Measurements from ENCODE around the gene PDZRN4.

PDZRN4 gene

DNA sequence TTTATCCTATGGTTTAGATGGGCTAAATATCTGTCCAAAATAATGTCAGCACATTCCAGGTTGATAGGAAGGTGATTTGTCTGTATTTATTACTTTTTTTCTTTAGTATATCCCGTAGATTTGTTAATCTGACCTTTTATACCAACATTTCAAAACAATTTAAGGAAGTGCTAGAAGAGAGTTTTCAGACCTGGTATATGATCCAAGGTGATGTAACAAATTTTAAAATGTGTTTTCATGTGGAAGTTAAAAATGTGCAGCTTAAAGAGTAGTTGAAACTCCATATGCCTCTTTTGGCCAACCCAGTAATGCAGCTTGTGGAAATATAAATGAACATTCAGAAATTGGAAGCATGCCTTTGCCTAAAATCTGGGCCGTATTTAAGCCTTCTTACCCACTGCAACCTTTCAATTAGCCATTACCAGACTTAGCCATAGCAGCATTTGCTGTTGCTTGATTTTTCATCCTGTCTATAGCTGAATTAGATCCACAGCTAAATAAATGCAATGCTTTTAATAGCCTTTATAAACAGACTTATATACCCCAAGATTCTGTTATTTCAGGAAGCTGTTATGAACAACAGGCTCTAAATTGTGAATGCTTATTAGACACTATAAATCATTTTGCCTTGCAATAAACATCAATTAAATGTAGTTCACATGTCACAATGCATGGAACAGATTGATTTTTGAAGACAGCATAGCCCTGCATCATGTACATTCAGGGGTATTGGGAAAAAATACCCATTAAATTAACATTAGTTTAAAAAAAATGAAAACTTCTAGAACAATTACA, 271.2 kb downstream of the PDZRN4 start:
- no peak for DNase-seq (ENCODE audit: low read depth)

DNA sequence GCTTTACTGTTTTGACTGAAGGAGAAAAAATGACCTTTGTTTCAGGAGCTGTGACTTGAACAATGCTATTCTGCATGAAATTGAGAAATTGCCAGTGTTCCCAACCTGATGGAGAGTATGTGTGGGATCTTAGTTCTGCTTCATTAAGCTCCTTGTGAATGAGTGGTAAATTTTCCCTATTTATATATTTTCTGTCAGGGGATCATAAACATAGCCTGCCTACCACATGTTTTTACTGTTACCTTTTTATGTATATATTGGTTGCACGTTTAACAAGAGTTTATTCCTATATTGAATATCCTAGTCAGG, 271.7 kb downstream of the PDZRN4 start:
- no peak for DNase-seq (ENCODE audit: low read depth)

DNA sequence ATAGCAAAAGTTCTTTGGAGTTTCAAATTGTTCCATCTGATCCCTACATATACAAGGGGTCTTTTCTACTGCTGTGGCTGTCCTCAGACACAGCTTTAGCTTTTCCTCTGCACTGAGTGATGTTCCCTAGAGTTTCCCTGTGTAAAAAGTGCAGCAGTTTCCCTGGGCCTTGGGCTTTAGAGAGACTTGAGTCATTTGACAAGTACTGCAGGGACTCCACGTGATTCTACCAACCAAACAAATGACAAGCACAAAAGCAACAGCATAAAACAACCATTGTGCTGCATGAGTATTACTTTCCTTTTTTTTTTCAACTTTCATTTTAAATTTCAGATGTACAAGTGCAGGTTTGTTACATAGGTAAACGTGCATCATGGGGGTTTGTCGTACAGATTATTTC, 272.8 kb downstream of the PDZRN4 start:
- no peak for DNase-seq (ENCODE audit: low read depth)

DNA sequence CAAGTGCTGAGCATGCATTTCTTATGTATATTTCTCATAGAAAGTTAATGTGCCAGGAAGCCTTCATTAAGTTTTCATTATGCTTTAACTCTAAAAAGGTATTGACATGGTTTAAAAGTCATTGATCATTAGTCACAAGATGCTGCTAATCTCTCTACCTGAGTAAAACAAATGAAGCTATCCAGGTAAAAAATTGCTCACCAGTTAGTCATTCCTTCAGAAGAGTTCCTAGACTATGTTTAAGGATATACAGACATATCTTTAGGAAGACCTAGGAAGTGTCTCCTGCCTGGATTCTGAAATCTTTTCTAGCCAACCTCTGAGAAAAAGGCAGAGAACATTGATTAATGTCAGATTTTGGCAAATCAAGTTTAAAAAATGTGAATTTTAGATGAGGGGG, 274.2 kb downstream of the PDZRN4 start:
- DNase-seq (ENCODE audit: low read depth) = no peak

DNA sequence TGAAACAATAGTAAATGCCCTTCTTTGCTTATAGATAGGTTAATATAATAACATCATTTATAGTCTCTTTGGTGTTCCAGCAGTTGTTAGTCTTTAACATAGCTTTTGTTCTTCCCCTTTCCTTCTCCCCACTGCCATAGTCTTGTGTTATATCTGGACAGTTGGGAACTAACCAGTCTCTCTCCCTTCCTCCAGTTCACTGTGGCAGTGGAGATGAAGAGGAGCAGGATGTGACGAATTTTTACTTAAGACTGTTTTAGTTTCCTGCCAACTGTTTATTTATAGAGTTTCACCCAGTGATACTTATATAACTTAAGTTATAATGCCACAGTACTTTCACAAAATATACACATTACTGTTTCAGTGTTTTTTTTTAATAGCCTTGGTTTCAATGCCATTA, 277.4 kb downstream of the PDZRN4 start:
- DNase-seq (ENCODE audit: low read depth) = no peak

DNA sequence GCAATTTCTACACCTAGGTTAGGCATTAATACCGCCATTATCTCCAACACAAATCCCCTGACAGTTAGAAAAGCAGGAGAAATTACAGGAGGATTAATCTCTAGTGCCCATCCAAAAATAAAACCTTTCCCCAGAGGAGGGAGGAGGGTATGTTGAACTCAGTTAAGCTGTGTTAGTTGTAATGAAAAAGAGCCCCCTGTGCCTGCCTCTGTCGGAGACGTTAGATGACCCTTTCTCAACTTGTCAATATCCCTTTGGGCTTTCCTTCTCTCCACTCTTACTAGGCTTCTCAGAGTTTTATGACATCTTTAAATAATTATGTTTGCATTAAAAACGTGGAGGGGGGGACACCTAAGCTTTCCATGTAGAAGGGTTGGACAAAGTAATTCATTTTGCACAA, 278.2 kb downstream of the PDZRN4 start:
- no peak for DNase-seq (ENCODE audit: low read depth)

DNA sequence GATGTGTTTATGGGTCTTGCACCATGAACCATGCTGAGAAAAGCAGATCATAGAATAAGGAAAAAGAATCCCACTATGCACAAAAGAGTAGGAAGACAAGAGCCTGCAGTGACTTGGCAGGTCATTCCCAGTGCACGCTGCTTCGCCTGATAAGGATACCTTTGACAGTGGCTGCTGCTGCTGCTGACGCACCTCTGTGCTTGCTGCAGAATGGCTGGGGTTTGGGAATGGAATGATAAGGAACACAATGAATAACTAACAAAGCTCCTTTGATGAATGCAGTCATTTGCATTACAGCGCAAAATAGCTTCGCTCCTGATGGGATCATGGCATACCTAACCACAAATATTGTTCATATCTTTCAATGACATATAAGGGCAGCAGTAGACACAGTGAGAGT, 278.7 kb downstream of the PDZRN4 start:
- no peak for DNase-seq (ENCODE audit: low read depth)

DNA sequence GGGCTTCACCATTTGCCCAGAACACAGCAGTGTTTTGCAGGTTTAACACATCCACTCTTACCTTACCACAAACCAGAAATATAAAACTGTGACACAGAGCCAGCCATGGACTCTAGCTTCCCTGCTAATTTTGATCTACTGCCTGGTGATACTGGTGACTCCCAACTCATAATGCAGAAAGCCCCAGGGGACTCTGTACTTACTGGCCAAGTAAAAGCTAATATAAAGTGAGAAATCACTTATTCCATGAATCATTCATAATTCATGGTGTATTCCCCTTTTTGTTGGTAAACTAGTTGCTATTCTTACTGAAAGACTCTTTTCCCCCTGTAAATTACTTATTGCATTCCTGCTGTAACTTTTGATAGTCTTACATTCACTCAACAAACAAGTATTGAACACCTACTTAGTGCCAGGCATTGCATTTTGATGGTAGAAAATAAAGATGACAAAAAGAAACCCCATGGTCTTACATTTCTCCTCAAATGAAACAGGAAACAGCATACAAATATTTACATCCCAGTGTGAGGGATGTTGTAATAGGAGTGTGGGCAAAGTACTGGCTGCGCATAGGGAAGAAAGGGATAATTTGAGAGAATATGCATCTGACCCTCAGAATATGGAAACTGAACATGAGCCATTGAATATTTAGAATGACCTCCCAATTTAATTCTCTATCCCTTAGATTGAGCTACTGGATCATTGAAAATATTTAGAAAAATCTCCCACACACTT, 279.6 kb downstream of the PDZRN4 start:
- no peak for DNase-seq (ENCODE audit: low read depth)

DNA sequence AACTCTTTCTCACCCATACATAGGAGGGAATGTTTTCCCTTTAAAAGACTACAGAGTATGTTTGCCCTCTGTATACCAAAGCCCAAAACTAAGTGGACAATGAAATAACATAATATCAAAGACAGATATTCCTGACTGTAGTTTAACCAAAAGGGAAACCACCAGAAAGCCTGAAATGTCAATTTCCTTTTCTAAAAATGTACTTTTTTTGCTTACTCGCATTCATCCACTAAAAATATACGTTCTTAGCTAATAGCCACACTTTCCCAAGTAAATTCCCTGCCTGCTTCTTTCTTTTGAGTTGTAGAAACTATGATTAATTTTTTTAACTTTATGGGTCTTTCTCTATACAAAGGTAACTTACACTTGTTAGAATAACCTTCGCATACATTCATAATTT, 280.2 kb downstream of the PDZRN4 start:
- DNase-seq (ENCODE audit: low read depth) = no peak

DNA sequence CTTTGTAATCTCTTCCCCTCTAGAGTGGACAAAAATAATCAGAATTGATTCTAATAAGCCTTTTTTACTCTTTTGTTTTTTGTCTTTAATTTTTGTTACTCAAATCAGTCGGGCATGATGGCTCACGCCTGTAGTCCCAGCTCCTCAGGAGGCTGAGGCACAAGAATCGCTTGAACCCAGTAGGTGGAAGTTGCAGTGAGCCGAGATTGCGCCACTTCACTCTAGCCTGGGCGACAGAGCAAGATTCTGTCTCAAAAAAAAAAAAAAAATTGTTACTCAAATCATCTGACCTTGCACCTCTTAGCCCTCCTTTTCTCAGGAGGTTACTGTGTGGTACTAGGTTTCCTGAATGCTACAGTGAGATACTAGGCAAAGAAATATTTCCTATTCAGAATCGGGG, 280.6 kb downstream of the PDZRN4 start:
- DNase-seq (ENCODE audit: low read depth) = no peak

DNA sequence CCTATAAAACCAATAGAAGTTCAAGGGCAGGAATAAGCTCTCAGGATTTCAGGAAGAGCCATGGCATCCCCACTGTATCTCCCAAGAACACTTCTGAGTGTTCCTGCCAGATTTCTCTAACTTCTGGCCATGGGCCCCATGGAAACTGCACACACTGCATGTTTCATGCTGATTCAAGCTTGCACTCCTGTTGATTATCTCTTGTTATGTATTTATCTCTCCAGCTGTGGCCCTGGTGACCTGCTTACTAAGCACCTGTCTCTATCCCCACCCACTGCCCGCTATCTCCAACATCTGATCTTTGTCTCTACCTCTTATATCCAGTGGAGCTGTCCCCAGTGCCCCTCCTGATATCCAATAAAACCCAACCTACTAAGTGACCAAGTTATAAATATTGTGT, 285.3 kb downstream of the PDZRN4 start:
- no peak for DNase-seq (ENCODE audit: low read depth)

DNA sequence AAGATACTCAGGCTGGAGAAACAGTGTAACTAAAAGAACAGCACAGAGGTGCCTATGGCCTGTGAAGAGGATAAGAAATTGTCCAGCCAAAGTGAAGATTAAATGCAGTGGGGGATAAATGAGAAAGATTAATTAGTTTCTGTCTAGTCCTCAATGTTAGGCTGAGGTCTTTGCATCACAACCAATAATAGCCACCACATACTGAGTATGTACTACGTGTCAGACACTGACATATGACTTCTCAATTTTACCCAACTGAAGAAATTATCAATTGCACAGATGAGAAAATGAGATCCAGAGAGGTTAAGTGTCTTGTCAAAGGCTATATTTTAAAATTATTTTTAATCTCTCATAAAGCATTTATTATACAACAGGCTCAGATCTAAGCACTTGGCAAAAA, 285.9 kb downstream of the PDZRN4 start:
- DNase-seq (ENCODE audit: low read depth) = no peak

DNA sequence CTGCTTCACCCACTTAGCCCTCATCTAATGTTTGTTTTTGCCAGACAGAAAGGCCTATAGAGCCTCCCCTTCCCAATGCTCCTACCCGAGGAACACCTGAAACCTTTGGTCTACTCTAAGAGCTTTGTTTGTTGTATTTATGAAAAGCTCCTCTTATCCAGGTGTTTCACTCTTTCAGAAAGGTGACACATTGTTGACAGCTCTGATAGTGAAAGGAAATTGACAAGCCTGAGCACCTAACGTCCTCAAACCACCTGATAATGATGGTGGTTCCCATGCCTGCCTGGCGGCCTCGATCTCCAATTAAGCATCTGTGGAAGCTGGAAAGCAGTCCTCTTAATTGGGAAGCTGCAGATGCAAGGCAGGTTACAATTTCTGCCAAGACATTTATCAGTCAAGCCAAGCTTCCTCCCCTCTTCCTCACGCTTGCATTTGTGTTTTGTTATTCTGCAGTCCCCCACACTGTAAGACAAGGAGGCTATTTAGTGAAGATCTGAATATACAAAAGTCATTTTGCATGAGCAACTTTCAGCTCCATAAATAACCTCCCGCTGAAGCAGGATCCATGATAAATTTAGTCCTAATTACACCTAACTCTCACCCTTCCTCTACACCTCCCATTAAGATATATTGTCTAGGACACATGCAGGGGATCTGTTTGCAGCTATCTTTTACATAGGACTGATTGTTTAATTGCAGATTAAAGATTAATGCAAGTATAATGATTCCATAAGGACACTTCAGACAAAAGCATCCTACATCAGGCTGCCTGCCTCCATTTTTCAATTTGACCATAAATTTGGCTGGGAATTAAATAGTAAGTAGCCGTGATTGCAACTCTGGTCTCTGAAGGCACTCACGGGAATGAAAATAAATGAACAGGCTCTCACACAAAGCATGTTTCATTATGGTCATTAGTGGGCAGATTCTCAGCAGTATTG, 288.6 kb downstream of the PDZRN4 start:
- no peak for DNase-seq (ENCODE audit: low read depth)

DNA sequence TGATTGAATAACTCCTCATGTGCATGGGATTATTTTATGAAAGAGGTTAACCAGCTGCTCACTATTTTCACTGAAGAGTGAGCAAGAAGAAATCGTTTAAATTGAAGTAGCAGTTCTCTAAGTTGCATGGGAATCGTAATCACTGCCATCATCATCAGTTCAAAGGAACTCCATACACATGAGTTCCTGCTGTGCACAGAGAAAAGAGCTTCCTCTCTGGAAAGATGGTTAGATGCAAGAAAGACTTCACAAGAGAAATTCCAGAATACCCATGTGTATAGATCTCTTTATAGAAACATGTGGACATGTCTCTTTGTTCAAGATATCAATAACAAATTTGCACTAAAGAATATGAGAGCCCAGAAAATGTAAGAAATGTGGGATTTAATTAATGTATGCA, 291.3 kb downstream of the PDZRN4 start:
- DNase-seq (ENCODE audit: low read depth) = no peak

DNA sequence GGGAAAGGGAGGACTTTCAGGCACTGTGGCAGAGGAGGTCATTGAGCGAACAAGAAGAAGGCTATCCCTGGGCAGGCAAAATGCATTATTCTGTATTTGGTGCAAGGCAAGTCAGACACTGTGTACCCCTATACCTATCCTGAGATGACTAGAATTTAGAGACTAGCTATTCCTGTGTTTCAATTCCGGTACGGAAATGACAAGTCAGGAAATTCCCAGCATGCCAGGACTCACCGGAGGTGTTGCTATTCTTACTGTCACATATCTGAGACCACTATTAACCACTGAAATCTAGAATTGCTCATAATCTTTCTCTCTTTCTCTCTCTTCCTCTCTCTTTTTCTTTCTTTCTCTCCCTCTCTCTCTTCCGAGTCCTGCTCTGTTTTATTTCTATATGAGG, 297.1 kb downstream of the PDZRN4 start:
- no peak for DNase-seq (ENCODE audit: low read depth)

DNA sequence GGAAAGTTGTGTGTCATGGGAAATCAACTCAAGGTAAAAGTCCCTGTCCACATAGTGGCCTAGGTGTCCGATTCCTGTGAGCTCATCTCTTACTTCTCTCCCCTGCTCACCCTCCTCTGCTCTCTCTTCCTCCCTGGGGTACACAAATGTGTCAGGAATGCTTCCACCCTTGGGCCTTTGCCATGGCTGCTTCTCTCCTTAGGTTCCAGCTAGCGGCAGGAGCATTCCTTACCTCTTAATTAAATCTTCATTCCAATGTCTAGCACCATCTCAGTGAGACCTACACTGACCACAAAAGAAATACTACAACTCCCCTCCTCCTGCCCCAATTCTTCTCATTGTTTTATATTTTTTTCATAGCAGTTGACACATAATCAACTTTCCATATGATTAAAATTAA, 298.6 kb downstream of the PDZRN4 start:
- DNase-seq (ENCODE audit: low read depth) = no peak

DNA sequence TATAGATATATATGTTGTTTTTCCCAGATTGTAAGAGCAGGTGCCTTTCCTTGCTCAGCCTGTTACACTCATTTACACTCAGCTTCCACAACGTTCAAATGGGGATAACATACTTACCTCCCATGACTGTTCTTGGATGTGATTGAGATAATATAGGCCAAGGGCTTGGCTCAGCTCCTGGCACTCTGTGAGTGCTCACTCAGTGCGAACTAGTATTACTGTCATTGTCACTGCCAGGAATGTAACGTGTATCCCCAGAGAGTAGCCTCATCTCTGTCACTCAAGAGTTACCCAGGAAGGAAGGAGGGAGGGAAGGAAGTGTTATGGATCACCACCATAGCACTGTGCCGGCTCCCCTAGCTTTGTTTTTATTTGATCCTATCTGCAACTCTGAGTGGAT, 307.9 kb downstream of the PDZRN4 start:
- DNase-seq (ENCODE audit: low read depth) = no peak

DNA sequence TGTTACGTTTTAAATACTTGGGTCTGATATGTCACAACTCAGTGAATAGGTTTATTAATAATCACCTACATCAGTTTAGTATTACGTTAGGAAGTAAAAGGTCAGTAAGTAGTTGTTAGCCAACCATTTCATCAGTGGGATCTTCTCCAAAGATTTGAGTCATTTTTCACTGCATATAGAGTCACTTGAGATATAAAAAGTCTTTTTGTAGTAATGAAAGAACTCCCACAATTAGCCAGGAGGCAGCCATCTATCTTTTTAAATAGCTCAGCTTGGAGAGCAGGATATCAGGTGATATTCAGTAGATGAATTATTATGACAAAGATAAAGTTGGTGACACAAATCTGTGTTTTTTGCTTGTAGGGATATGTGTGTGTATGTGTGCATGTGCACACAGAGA, 309.3 kb downstream of the PDZRN4 start:
- no peak for DNase-seq (ENCODE audit: low read depth)

DNA sequence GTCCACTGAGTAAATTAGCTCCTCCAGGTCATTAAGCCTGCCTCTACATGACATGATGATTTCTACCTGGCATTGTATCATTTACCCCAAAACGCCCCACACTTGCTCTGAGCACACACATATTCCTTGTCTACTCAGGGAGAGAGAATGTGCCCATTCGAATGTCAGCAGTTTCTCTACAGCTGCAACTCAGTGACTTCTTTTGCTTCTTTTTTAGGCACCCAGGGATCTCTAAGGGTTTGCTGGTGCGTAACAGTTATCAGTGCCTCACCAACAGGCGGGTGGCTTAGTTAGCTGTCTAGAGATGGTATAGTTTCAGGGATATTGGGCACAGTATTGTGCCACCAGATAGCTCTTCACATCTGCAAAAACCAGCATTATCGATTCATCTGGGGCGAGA, 316.9 kb downstream of the PDZRN4 start:
- DNase-seq (ENCODE audit: low read depth) = no peak

DNA sequence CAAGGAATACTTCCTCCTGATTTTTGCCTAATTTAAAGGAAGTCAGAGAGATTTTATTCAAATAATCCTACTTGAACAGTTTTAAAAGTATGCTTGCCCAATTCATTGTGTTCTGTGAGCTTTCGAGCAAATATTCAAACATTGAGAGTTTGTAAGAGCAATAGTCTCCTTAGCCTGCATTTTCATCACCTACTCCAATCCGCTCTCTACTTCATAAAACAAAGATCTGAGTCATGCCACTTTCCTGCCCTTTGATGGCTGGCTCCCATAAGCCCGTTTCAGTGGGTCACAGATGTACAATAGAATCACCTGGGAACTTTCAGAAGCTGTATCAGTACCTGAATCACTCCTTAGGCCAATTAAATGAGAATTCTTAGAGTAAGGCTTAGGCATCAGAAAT, 319.2 kb downstream of the PDZRN4 start:
- no peak for DNase-seq (ENCODE audit: low read depth)

DNA sequence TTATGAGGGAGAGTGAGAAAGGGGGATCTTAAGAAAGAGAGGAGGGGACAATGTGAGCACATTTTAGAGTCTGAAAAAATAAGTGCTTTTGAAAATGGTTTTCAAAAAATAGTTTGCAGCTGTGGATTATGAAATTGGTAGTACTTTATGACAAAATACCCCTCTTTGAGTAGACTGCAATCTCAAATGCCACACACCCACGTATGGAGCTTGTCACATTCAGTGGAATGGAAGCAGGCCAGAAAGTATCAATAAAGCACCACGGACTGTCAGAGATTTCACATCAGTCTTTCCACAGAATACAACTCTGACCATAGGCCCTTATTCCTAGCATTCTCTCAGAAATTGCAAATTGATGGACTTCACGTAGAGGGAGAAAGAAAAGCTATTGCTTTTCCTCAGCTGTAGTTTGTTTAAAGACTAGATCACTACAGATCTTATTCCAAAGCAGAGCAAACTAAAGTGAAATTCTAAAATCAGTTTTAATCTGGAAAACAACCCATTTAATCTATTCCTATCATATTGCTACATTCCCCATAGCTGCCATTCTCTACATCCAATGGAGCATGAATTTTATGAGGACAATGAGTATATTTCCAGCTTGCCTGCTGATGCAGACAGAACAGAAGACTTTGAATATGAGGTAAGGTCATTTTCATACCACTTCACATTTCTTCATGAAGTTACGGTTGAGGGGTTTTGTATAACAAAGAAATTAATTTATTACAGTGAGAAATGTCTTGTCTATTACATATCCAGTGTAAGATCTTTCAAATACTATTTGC, 321.3 kb downstream of the PDZRN4 start:
- DNase-seq (ENCODE audit: low read depth) = no peak

DNA sequence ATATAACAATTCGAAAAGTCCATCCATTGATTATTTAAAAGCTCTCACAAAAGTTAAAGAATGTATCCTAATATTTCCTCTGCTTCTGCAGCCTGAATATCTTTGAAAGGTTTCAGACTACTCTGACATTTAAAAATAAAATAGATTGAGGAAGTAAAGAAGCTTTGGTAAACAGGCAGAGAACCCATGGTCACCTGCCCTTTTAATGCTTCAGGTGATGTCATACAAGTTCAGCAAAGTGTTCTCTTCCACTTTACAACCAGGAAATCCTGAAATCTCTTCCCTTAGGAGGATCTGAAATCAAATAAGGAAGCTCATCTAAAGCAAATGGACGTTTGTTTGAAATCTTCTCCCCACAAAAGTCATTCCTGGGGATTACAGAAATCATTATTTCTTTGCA, 322.4 kb downstream of the PDZRN4 start:
- no peak for DNase-seq (ENCODE audit: low read depth)
